Esophagus squamous epithelium (tissue), 4 donors: ENCODE measurements around the gene DENND4B.

Experiments used
- POLR2A ChIP-seq, 4 donors: fragments of 450-650 bp; IDR thresholded peaks; one replicate each; pipeline ENCODE4 v1.6.1; 2017; ENCODE audit warnings: antibody characterized with exemption in 4 of 4, mild to moderate bottlenecking in 4 of 4, moderate library complexity in 3 of 4
- TF ChIP-seq, protein P1 (sequence below), 6 experiments: fragments of 450-650 bp in 4 of 6; fragments of 200-600 bp in 2 of 6; sonication (generic) in 2 of 6; IDR thresholded peaks; one replicate each; pipeline ENCODE4 v1.5.1; 2016 to 2019; ENCODE audit warnings: antibody characterized with exemption in 6 of 6, mild to moderate bottlenecking in 4 of 6, moderate library complexity in 4 of 6

GRCh38 chr1:153985941-153986761, 39.6 kb upstream of the DENND4B start, which contains the start of gene RAB13:
- TF ChIP-seq, protein P1, sequence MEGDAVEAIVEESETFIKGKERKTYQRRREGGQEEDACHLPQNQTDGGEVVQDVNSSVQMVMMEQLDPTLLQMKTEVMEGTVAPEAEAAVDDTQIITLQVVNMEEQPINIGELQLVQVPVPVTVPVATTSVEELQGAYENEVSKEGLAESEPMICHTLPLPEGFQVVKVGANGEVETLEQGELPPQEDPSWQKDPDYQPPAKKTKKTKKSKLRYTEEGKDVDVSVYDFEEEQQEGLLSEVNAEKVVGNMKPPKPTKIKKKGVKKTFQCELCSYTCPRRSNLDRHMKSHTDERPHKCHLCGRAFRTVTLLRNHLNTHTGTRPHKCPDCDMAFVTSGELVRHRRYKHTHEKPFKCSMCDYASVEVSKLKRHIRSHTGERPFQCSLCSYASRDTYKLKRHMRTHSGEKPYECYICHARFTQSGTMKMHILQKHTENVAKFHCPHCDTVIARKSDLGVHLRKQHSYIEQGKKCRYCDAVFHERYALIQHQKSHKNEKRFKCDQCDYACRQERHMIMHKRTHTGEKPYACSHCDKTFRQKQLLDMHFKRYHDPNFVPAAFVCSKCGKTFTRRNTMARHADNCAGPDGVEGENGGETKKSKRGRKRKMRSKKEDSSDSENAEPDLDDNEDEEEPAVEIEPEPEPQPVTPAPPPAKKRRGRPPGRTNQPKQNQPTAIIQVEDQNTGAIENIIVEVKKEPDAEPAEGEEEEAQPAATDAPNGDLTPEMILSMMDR (IDR thresholded peaks at IDR 0.05): no peak
- TF ChIP-seq POLR2A (IDR thresholded peaks at IDR 0.05): peak in 2 of 4 donors; percentile 25 to 56
